Fibroblast of the aortic adventitia (primary cell): Measurements from ENCODE around the gene SLC17A3. TPM values are rescaled to one million over a fixed set of nuclear protein-coding genes. Genes with fewer than 3 reads are reported as not detected.

ENCODE experiments used
- DNase-seq: peaks from one replicate; pipeline ENCODE4 v3.0.0-alpha.2; 2010; ENCODE audit warnings: low read depth
- H3K4me3 ChIP-seq: 2 replicates; pipeline ENCODE4 v1.5.1; 2011; ENCODE audit warnings: low read depth, mild to moderate bottlenecking, control low read depth, low read length, moderate library complexity
- CTCF ChIP-seq: IDR thresholded peaks from 2 replicates; pipeline ENCODE4 v1.5.1; 2011; ENCODE audit warnings: mild to moderate bottlenecking, low read length, control low read depth, inconsistent platforms; ENCODE audit not compliant: insufficient read depth
- total RNA-seq: library from RNA; depleted of rRNA; stranded (reverse); fragments of >200 nt; gene quantifications from 2 replicates; pipeline ENCODE4 v1.2.3, GENCODE V29; 2012; ENCODE audit warnings: low replicate concordance

The SLC17A3 gene
- total RNA-seq, 1 donor, result not detected

GRCh38 chr6:25851961-25852360 lies 22.1 kb downstream of the SLC17A3 start:
- no peak overlapping the region for H3K4me3 ChIP-seq
- no peak for TF ChIP-seq CTCF
- no peak for DNase-seq

- no peak overlapping the region for H3K4me3 ChIP-seq
- TF ChIP-seq CTCF, result no peak
- no peak for DNase-seq
These were observed 29.5 kb downstream of the SLC17A3 start for GRCh38 chr6:25844518-25844917.

GRCh38 chr6:25842526-25842925 lies 31.5 kb downstream of the SLC17A3 start:
- DNase-seq, result no peak
- no peak for TF ChIP-seq CTCF

GRCh38 chr6:25835442-25836283 lies 38.4 kb downstream of the SLC17A3 start:
- no peak overlapping the region for H3K4me3 ChIP-seq
- TF ChIP-seq CTCF, result no peak
- no peak for DNase-seq

More at GRCh38 chr6:25842526-25842925, 31.5 kb downstream of the SLC17A3 start:
- no peak overlapping the region for H3K4me3 ChIP-seq

GRCh38 chr6:25834950-25835349 lies 39.1 kb downstream of the SLC17A3 start:
- H3K4me3 ChIP-seq, result no peak overlapping the region
- no peak for TF ChIP-seq CTCF
- no peak for DNase-seq

GRCh38 chr6:25833136-25833535 lies 40.9 kb downstream of the SLC17A3 start:
- no peak for DNase-seq
- no peak for TF ChIP-seq CTCF
- no peak overlapping the region for H3K4me3 ChIP-seq
